ENCODE results near the gene OGFR. TPM values are rescaled to one million over a fixed set of nuclear protein-coding genes. Genes with fewer than 3 reads are reported as not detected.

The OGFR gene
- polyA plus RNA-seq, 1 donor, result 46.1 TPM

- WGBS (ENCODE audit: insufficient coverage, low lambda C conversion rate), result no CpG with 5 or more reads among the region's 21 CpGs
- no peak for DNase-seq
- Histone ChIP-seq H3K27me3 (ENCODE audit: control insufficient read depth, insufficient read depth, low read length) (no peaks in the 10 kb centered on the region), H3K4me3 (ENCODE audit: low read length) (no peak overlapping the region), H3K27ac (ENCODE audit: low read length) (no peak overlapping the region), H3K36me3 (ENCODE audit: control insufficient read depth, insufficient read depth, low read length) (peaks cover 67% of the 10 kb centered on the region), H3K9me3 (ENCODE audit: control insufficient read depth, low read depth, low read length) (no peaks in the 10 kb centered on the region), H3K4me1 (ENCODE audit: control insufficient read depth, insufficient read depth, low read length) (peaks cover 15% of the 10 kb centered on the region)
Observed at GRCh38 chr20:62808211-62808865, 3.7 kb downstream of the OGFR start.

GRCh38 chr20:62809530-62810428 lies 5.1 kb downstream of the OGFR start:
- Histone ChIP-seq H3K27me3 (ENCODE audit: control insufficient read depth, insufficient read depth, low read length) (peaks cover 4% of the 10 kb centered on the region), H3K4me3 (ENCODE audit: low read length) (no peak overlapping the region), H3K9me3 (ENCODE audit: control insufficient read depth, low read depth, low read length) (no peaks in the 10 kb centered on the region), H3K4me1 (ENCODE audit: control insufficient read depth, insufficient read depth, low read length) (peaks cover 15% of the 10 kb centered on the region), H3K36me3 (ENCODE audit: control insufficient read depth, insufficient read depth, low read length) (peaks cover 71% of the 10 kb centered on the region), H3K27ac (ENCODE audit: low read length) (no peak overlapping the region)
- DNase-seq, result no peak
- WGBS (ENCODE audit: insufficient coverage, low lambda C conversion rate), result no CpG with 5 or more reads among the region's 24 CpGs

GRCh38 chr20:62811320-62811719 lies 6.7 kb downstream of the OGFR start:
- DNase-seq, result no peak
- Histone ChIP-seq H3K36me3 (ENCODE audit: control insufficient read depth, insufficient read depth, low read length) (peaks cover 70% of the 10 kb centered on the region), H3K27me3 (ENCODE audit: control insufficient read depth, insufficient read depth, low read length) (peaks cover 19% of the 10 kb centered on the region), H3K27ac (ENCODE audit: low read length) (no peak overlapping the region), H3K4me3 (ENCODE audit: low read length) (no peak overlapping the region), H3K4me1 (ENCODE audit: control insufficient read depth, insufficient read depth, low read length) (peaks cover 18% of the 10 kb centered on the region), H3K9me3 (ENCODE audit: control insufficient read depth, low read depth, low read length) (peaks cover 2% of the 10 kb centered on the region)
- WGBS (ENCODE audit: insufficient coverage, low lambda C conversion rate), result no CpG with 5 or more reads among the region's 21 CpGs

- no peak overlapping the region for H3K4me3 ChIP-seq (ENCODE audit: low read length)
- peaks cover 23% of the 10 kb centered on the region for H3K27me3 ChIP-seq (ENCODE audit: control insufficient read depth, insufficient read depth, low read length)
- DNase-seq, result no peak
- H3K4me1 ChIP-seq (ENCODE audit: control insufficient read depth, insufficient read depth, low read length), result peaks cover 17% of the 10 kb centered on the region
- H3K36me3 ChIP-seq (ENCODE audit: control insufficient read depth, insufficient read depth, low read length), result peaks cover 66% of the 10 kb centered on the region
- H3K9me3 ChIP-seq (ENCODE audit: control insufficient read depth, low read depth, low read length), result peaks cover 5% of the 10 kb centered on the region
- no CpG with 5 or more reads among the region's 10 CpGs for WGBS (ENCODE audit: insufficient coverage, low lambda C conversion rate)
- no peak overlapping the region for H3K27ac ChIP-seq (ENCODE audit: low read length)
Observed at GRCh38 chr20:62811720-62812119, 7.1 kb downstream of the OGFR start.

- DNase-seq, result no peak
- Histone ChIP-seq H3K27me3 (ENCODE audit: control insufficient read depth, insufficient read depth, low read length) (peaks cover 25% of the 10 kb centered on the region), H3K4me3 (ENCODE audit: low read length) (no peak overlapping the region), H3K4me1 (ENCODE audit: control insufficient read depth, insufficient read depth, low read length) (peaks cover 13% of the 10 kb centered on the region), H3K9me3 (ENCODE audit: control insufficient read depth, low read depth, low read length) (peaks cover 5% of the 10 kb centered on the region), H3K36me3 (ENCODE audit: control insufficient read depth, insufficient read depth, low read length) (peaks cover 60% of the 10 kb centered on the region), H3K27ac (ENCODE audit: low read length) (no peak overlapping the region)
- no CpG with 5 or more reads among the region's 43 CpGs for WGBS (ENCODE audit: insufficient coverage, low lambda C conversion rate)
Observed at GRCh38 chr20:62812181-62812906, 7.7 kb downstream of the OGFR start.

- H3K27me3 ChIP-seq (ENCODE audit: control insufficient read depth, insufficient read depth, low read length), result peaks cover 30% of the 10 kb centered on the region
- H3K9me3 ChIP-seq (ENCODE audit: control insufficient read depth, low read depth, low read length), result peaks cover 7% of the 10 kb centered on the region
- H3K4me3 ChIP-seq (ENCODE audit: low read length), result no peak overlapping the region
- no peak overlapping the region for H3K27ac ChIP-seq (ENCODE audit: low read length)
- DNase-seq, result no peak
- no CpG with 5 or more reads among the region's 11 CpGs for WGBS (ENCODE audit: insufficient coverage, low lambda C conversion rate)
- peaks cover 56% of the 10 kb centered on the region for H3K36me3 ChIP-seq (ENCODE audit: control insufficient read depth, insufficient read depth, low read length)
- peaks cover 14% of the 10 kb centered on the region for H3K4me1 ChIP-seq (ENCODE audit: control insufficient read depth, insufficient read depth, low read length)
Observed at GRCh38 chr20:62812907-62813200, 8.2 kb downstream of the OGFR start.

GRCh38 chr20:62813588-62813987 lies 9.0 kb downstream of the OGFR start:
- peaks cover 49% of the 10 kb centered on the region for H3K36me3 ChIP-seq (ENCODE audit: control insufficient read depth, insufficient read depth, low read length)
- no peak overlapping the region for H3K4me3 ChIP-seq (ENCODE audit: low read length)
- peaks cover 20% of the 10 kb centered on the region for H3K4me1 ChIP-seq (ENCODE audit: control insufficient read depth, insufficient read depth, low read length)
- no CpG with 5 or more reads among the region's 13 CpGs for WGBS (ENCODE audit: insufficient coverage, low lambda C conversion rate)
- DNase-seq, result no peak
- peaks cover 7% of the 10 kb centered on the region for H3K9me3 ChIP-seq (ENCODE audit: control insufficient read depth, low read depth, low read length)
- H3K27me3 ChIP-seq (ENCODE audit: control insufficient read depth, insufficient read depth, low read length), result peaks cover 36% of the 10 kb centered on the region
- no peak overlapping the region for H3K27ac ChIP-seq (ENCODE audit: low read length)

- peaks cover 24% of the 10 kb centered on the region for H3K4me1 ChIP-seq (ENCODE audit: control insufficient read depth, insufficient read depth, low read length)
- no CpG with 5 or more reads among the region's 13 CpGs for WGBS (ENCODE audit: insufficient coverage, low lambda C conversion rate)
- no peak overlapping the region for H3K4me3 ChIP-seq (ENCODE audit: low read length)
- no peak for DNase-seq
- no peak overlapping the region for H3K27ac ChIP-seq (ENCODE audit: low read length)
- H3K27me3 ChIP-seq (ENCODE audit: control insufficient read depth, insufficient read depth, low read length), result peaks cover 36% of the 10 kb centered on the region
- H3K36me3 ChIP-seq (ENCODE audit: control insufficient read depth, insufficient read depth, low read length), result peaks cover 43% of the 10 kb centered on the region
- H3K9me3 ChIP-seq (ENCODE audit: control insufficient read depth, low read depth, low read length), result peaks cover 7% of the 10 kb centered on the region
Observed at GRCh38 chr20:62814060-62814708, 9.5 kb downstream of the OGFR start.

- DNase-seq, result no peak
- Histone ChIP-seq H3K4me3 (ENCODE audit: low read length) (no peak overlapping the region), H3K27me3 (ENCODE audit: control insufficient read depth, insufficient read depth, low read length) (peaks cover 36% of the 10 kb centered on the region), H3K9me3 (ENCODE audit: control insufficient read depth, low read depth, low read length) (peaks cover 7% of the 10 kb centered on the region), H3K27ac (ENCODE audit: low read length) (no peak overlapping the region), H3K4me1 (ENCODE audit: control insufficient read depth, insufficient read depth, low read length) (peaks cover 28% of the 10 kb centered on the region), H3K36me3 (ENCODE audit: control insufficient read depth, insufficient read depth, low read length) (peaks cover 38% of the 10 kb centered on the region)
- WGBS (ENCODE audit: insufficient coverage, low lambda C conversion rate), result no CpG with 5 or more reads among the region's 12 CpGs
Observed at GRCh38 chr20:62814709-62815065, 10.1 kb downstream of the OGFR start.

Data from large intestine (tissue), 3 donors.